GM18526 (cell line): Measurements from ENCODE around the gene ZNF467.

Experiments
- POLR2A ChIP-seq: IDR thresholded peaks from 3 replicates; pipeline ENCODE4 v1.6.1; 2011; ENCODE audit not compliant: insufficient read length; ENCODE audit errors: extremely low read depth

ZNF467 gene

DNA sequence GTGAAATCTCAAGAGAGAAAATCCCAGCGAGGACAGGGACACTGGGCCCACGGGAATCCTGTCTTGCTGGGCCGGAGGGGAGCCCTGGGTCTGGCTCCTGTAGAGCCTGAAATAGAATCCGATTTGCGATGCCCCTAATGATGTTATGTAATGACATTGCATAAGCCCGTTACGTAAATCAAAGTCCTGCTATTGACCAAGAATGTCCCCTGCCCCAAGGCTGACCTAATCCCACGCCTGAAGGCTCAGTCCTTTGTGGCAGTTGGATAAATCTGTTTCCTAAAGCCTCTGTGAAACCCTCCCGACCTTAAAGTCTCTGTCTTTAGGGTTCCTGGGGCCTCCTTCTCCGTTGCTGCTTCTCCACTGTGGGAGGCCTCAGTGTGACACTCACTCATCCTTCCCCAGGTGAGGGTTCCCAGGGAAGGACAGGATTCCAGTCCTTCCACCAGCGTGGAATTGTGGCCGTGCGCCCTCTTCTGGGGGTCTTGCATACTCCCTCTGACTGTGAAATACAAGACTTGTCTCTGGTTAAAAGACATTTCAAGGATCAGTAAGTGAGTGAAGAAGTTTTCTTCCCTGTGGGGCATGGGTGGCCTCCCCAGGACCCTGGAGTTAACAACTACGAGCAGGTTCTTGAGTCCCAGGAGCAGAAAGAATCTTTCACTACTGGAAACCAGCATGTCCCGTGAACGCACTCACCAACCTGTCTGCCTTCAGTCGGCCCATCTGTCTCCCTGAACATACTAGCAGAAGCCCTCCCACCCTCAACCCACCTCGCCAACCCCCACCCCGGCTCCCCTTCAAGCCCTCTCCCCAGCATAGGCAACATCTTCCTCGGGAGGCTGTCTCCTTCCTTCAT is 19.8 kb downstream of the ZNF467 start:
- TF ChIP-seq POLR2A: no peak

DNA sequence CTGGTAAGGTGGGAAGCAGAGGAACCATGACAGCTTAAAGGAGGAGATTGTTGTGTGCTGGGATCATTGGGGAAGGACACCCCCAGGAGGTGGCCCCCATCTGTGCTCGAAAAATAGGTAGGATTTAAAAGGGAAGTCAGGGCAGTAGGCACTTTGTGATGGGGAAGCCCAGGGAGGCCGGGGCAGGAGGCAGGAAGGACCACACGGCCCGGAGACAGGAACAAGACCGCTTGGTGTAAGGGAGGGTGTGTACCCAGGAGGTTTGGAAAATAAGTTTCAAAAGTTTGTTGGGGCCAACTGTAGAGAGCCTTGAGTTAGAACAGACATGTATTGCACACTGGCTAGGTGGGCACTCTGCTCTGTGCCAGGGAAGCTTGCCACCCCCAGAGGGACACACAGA is 20.7 kb downstream of the ZNF467 start:
- no peak for TF ChIP-seq POLR2A

- no peak for TF ChIP-seq POLR2A
These were observed 22.2 kb downstream of the ZNF467 start for GRCh38 chr7:149751043-149751775.

DNA sequence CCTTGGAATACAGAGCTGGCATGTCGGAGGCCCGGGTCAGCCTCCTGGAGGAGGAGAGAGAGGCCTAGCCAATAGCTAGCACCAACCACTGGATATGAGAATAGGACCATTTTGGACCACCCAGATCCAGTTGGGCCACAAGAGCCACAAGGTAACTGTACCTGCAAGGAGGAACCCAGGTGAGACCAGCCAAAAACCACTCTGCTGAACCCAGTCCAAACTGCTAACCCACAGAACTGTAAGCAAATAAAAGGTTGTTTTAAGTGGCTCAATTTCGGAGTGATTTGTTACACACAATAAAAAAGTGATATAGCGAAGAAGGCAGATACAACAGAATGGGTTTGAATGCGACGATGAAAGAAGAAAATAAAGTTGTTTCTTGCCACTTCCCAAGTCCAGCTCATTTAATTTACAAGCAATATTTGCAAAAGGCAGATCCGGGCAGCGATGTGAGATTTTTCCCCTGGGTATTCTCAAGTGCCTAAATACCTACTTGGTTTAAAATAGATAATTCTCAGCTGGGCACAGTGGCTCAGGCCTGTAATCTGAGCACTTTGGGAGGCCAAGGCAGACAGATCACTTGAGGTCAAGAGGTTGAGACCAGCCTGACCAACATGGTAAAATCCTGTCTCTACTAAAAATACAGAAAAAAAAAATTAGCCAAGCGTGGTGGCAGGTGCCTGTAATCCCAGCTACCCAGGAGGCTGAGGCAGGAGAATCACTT is 23.1 kb downstream of the ZNF467 start:
- no peak for TF ChIP-seq POLR2A

GRCh38 chr7:149748076-149748874 is 25.1 kb downstream of the ZNF467 start:
- TF ChIP-seq POLR2A: no peak

- TF ChIP-seq POLR2A: no peak
These were observed 29.7 kb downstream of the ZNF467 start for GRCh38 chr7:149743476-149744255.

GRCh38 chr7:149742075-149742701 is 31.2 kb downstream of the ZNF467 start:
- no peak for TF ChIP-seq POLR2A

DNA sequence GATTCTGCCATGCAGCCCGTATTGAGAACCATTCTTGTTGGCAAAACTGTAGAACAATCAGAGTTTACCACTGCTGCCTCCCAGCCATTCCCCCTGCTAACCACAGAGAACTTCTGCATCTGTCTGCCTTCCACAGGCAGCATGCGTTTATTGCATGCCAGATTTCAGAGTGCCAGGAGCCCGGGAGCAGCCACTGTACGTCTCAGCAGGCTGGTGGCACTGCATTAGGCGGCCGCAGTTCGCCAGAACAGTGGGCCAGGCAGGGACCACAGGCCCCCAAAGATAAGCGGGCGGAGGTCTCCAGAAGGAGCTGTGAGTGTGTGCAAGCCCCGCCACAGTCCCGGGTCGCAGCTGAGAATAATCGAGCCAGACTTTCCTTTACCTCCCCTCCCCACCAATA is 31.8 kb downstream of the ZNF467 start:
- TF ChIP-seq POLR2A: no peak

DNA sequence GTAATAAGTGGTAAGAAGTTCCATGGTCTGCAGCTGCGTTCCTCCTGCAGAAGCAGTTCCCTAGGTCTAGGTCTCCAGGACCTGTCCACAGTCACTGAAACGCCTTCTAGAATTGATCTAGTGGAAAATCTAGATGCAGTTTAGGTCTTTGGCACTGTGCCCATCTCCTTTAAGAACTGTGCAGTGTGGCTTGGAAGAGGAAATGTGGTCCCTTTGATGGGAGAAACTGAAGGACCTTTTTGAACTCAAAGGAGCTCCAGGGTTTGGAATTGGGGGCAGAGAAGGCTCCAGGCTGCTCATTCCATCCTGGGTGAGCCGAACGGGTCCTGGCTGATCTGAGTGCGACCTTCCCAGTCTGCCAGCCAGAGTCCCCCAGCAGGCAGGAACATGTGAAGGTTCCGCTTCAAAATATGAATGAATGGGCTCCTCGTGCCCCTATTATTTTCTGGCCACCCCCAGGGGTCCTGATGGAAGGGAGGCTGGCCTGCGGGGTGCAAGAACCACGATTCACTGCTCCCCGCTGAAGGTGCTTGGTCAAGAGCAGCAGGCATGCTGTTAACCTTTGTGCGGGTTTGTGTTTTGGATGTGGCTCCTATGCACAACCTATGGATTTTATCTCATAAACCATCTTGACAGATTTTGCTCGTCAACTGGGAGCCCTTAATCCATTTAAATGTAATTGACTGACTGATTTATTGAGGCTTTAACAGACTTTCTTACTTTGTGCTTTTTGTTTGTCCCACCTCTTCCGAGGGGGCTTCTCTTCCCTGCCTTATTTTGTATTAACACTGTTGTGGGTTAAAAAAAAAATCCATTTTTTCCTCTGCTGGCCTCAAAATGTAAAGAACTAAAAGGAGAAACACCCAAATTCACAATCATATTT is 36.7 kb downstream of the ZNF467 start:
- TF ChIP-seq POLR2A: no peak

GRCh38 chr7:149735779-149736477 is 37.5 kb downstream of the ZNF467 start:
- TF ChIP-seq POLR2A: no peak

DNA sequence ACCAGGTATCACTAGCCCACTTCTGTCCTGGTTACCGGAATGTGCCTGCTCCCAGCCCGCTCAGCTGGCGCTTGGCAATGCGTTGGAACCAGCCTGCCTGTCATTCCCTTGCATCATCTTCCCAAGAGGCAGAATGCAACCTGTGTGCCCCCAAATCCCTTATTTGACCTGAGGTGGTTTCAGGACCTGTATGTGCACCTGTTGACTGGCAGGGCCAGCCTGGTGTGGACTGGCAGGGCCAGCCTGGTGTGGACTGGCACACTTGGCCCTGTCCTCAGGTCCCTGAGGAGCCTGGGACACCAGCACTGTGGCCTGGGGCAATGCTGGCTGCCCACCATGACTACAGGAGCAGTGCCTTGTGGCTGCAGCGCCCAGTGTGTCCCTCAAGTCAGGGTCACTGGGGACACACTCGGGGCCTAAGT is 38.2 kb downstream of the ZNF467 start:
- no peak for TF ChIP-seq POLR2A

DNA sequence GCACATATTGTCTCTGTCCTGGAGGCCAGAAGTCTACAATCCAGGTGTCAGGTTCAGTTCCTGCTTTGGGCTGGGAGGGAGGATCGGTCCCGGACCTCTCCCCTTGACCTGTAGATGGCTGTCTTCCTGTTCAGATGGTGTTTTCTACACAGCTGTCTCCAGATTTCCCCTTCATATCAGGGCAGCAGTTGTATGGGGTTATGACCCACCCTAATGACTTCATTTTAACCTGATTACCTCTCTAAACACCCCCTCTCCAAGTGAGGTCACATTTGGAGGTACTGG is 38.7 kb downstream of the ZNF467 start:
- no peak for TF ChIP-seq POLR2A

DNA sequence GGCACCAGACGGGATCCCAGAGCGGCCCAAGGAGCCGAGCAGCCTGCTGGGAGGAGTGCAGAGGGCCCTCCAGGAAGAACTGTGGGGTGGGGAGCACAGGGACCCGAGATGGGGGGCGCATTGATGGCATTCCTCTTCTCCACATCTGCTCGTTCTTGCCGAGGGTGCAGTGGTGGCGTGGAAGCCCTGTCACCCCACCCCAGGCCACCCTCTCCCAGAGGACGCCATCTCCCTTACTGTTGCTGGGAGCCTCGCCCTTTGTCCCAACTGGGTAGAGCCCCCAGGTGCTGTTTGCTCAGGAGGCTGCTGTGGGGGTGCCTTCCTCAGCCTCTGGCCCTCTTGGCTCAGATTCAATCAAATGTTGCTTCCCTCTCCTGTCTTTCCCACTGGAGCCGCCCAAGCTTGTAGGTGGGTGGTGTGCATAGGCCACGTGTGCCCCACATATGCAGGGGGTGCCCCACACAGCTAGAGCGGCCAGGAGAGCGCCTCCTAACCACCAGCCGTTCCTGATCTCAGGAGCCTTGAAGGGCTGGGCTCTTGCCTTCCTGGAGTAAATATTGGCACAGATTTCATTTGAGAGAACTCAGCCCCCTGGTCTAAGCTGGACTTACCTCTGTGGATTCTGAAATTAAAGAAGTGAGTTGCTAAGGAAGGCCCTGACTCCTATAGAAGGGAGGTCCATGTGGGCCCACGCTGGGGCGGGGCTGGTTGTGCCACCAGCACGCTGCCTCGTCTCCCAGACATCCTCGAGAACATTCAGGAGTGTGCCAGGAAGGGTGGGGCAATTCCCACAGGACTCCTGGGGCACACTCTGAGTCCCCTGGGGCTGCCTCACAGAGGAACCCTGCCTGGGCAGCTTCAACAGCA is 39.2 kb downstream of the ZNF467 start:
- TF ChIP-seq POLR2A: no peak
